Lung (tissue), 13 donors: ENCODE results near the gene CLOCK. TPM values are rescaled to one million over a fixed set of nuclear protein-coding genes. Genes with fewer than 3 reads are reported as not detected.

Experiments
- ATAC-seq: fragments of 200-7000 bp; cut with Tn5 transposase; one replicate; pipeline ENCODE4 v1.9.1; 2020; ENCODE audit warnings: moderate number of reproducible peaks; ENCODE audit not compliant: insufficient read depth, low FRiP score
- DNase-seq, 3 donors: peaks; one replicate each; pipeline ENCODE4 v3.0.0-alpha.2; 2013 to 2017
- H3K27ac ChIP-seq, 2 donors: one replicate each; pipeline ENCODE4 v1.5.1; 2013; ENCODE audit warnings: mild to moderate bottlenecking in 2 of 2, moderate library complexity in 2 of 2, control low read depth in 1 of 2, inconsistent platforms in 1 of 2, low read depth in 1 of 2, low read length in 1 of 2
- H3K27me3 ChIP-seq, 3 donors: one replicate each; pipeline ENCODE4 v1.5.1; 2013; ENCODE audit warnings: low read length in 2 of 3; ENCODE audit not compliant: control insufficient read depth in 3 of 3, insufficient read depth in 3 of 3
- H3K36me3 ChIP-seq, 4 donors: one replicate each; pipeline ENCODE4 v1.5.1; 2013; ENCODE audit warnings: low read length in 4 of 4, mild to moderate bottlenecking in 1 of 4, moderate library complexity in 1 of 4; ENCODE audit not compliant: control insufficient read depth in 4 of 4, insufficient read depth in 4 of 4
- H3K4me1 ChIP-seq, 5 donors: one replicate each; pipeline ENCODE4 v1.5.1; 2013; ENCODE audit warnings: low read length in 5 of 5, mild to moderate bottlenecking in 2 of 5, moderate library complexity in 1 of 5; ENCODE audit not compliant: control insufficient read depth in 5 of 5, insufficient read depth in 5 of 5
- H3K4me3 ChIP-seq: one replicate; pipeline ENCODE4 v1.5.1; 2013; ENCODE audit warnings: mild to moderate bottlenecking, control low read depth, moderate library complexity
- H3K9ac ChIP-seq, 2 donors: one replicate each; pipeline ENCODE4 v1.5.1; 2013; ENCODE audit warnings: low read length in 2 of 2, control low read depth in 1 of 2; ENCODE audit not compliant: insufficient read depth in 1 of 2
- H3K9me3 ChIP-seq, 4 donors: one replicate each; pipeline ENCODE4 v1.5.1; 2013; ENCODE audit warnings: low read length in 3 of 4, mild to moderate bottlenecking in 1 of 4, moderate library complexity in 1 of 4; ENCODE audit not compliant: control insufficient read depth in 4 of 4, insufficient read depth in 3 of 4
- CTCF ChIP-seq: IDR thresholded peaks from 2 replicates; pipeline ENCODE4 v1.5.1; 2012; ENCODE audit warnings: mild to moderate bottlenecking; ENCODE audit errors: control extremely low read depth, extremely low read depth
- WGBS, 2 donors: extraction: QIAGEN DNeasy Blood & Tissue Kit; methylation state at CpG; one replicate each; pipeline ENCODE4 v1.1.7; 2013; 5-methylcytosine and 5-hydroxymethylcytosine counted together
- polyA plus RNA-seq, 2 donors: library from polyadenylated mRNA; stranded (reverse); fragments of 200-250 nt; gene quantifications; one replicate each; pipeline ENCODE4 v1.2.1, GENCODE V29; 2013
- small RNA-seq: library from RNA; depleted of rRNA; stranded (forward); fragments of <200 nt; gene quantifications from one replicate; pipeline ENCODE3, GENCODE V24; 2014; ENCODE audit warnings: low replicate concordance
- total RNA-seq, 2 donors: library from RNA; depleted of rRNA in 1 of 2; stranded (reverse); fragments of >200 nt in 1 of 2; gene quantifications; one replicate each; pipeline ENCODE4 v1.2.1, GENCODE V29; 2014 to 2021
- donor health status: control.
- donor health status: control.
- donor health status: Bipolar disorder and iron deficiency.
- donor health status: healthy.
- donor health status: DM: yes; HTN: yes; CAD: no.

Gene CLOCK
- total and polyA plus RNA-seq, 4 donors = 6.2 to 29.7 (median 14.7) TPM

GRCh38 chr4:55378617-55379467 is 167.9 kb downstream of the CLOCK start:
- H3K27ac ChIP-seq = no peak overlapping the region
- no peaks in the 10 kb centered on the region for H3K27me3 ChIP-seq
- WGBS, 2 donors = 48 to 75% methylated on average over 13 of the region's 13 CpGs

More at GRCh38 chr4:55378617-55379467, 167.9 kb downstream of the CLOCK start:
- H3K9me3 ChIP-seq = no peaks in the 10 kb centered on the region
- TF ChIP-seq CTCF = no peak
- DNase-seq (peak in 1 of 3 donors; percentile 21), ATAC-seq (peak; percentile 11)
- H3K9ac ChIP-seq = no peak overlapping the region
- peaks cover 0 to 3% (median 0%) of the 10 kb centered on the region in 5 donors for H3K4me1 ChIP-seq
- no peaks in the 10 kb centered on the region for H3K36me3 ChIP-seq
- H3K4me3 ChIP-seq = no peak overlapping the region

Small RNA genes lying within 50 kb of the gene (small RNA-seq; reads per million reads assigned to genes)
- not detected for gene RF00019

Other genes starting within 250 kb of the CLOCK start
- gene SRD5A3, start 200.7 kb downstream of the CLOCK start, total RNA-seq = 10 to 100 TPM; 13.6 to 31.5 TPM
- gene SRD5A3, start 200.7 kb downstream of the CLOCK start, polyA plus RNA-seq = 10 to 100 TPM; 16.6 to 37.1 TPM
- gene TMEM165, start 151.0 kb downstream of the CLOCK start, total RNA-seq = 100 to 1,000 TPM; 178 to 184 TPM
- 100 to 1,000 TPM; 152 to 179 TPM for gene TMEM165, start 151.0 kb downstream of the CLOCK start, polyA plus RNA-seq
- gene PDCL2, start 45.3 kb upstream of the CLOCK start, total RNA-seq = not detected
- not detected for gene PDCL2, start 45.3 kb upstream of the CLOCK start, polyA plus RNA-seq
- 1 to 10 TPM; 1.5 to 2.6 TPM for gene NMU, start 89.4 kb upstream of the CLOCK start, total RNA-seq
- 1 to 10 TPM; 1.1 to 1.8 TPM for gene NMU, start 89.4 kb upstream of the CLOCK start, polyA plus RNA-seq